Adrenal gland (tissue), 5 donors: ENCODE results near the gene IGHMBP2.

Source experiments
- CTCF ChIP-seq, 6 experiments: fragments of 450-650 bp in 4 of 6; fragments of 200-600 bp in 2 of 6; sonication (generic) in 1 of 6; IDR thresholded peaks; 1 replicate in 5 of 6; 2 replicates in 1 of 6; pipeline versions ENCODE4 v1.5.1 to v1.8.0; 2016 to 2021; ENCODE audit warnings: antibody characterized with exemption in 6 of 6, mild to moderate bottlenecking in 2 of 6, moderate library complexity in 1 of 6
- POLR2A ChIP-seq, 2 donors: fragments of 450-650 bp; IDR thresholded peaks; one replicate each; pipeline ENCODE4 v1.6.1; 2017; ENCODE audit warnings: antibody characterized with exemption in 2 of 2, mild to moderate bottlenecking in 2 of 2, moderate library complexity in 1 of 2
- donor health status: DM: no; HTN: no; CAD: no.

GRCh38 chr11:68974421-68975194 lies 70.9 kb downstream of the IGHMBP2 start:
- no peak for TF ChIP-seq CTCF (IDR thresholded peaks at IDR 0.05)
- no peak for TF ChIP-seq POLR2A (IDR thresholded peaks at IDR 0.05)
